ENCODE measurements around the gene RBM44.

Gene RBM44

GRCh38 chr2:237872178-237872887, 73.8 kb downstream of the RBM44 start:
- no peak for DNase-seq (ENCODE audit: low read depth)

DNA sequence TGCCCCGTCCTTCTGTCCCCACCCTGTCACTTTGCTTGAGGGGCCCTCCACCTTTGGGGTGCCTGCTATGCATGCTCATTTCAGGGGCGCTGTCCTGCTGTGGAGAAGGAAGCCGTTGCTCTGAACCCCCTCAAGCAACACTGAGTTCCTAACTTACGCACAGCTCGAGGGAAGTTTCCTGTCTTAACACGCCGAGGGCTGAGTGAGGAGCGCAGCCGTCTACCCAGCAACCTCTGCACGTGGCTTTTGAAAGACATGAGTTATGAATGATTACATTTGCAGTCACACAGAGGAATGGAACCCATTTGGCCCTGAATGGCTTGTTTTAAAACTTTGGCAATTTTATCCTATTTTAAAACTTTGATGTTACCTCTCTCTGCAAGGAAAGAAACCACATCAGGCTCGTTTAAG, 74.8 kb downstream of the RBM44 start:
- no peak for DNase-seq (ENCODE audit: low read depth)

- DNase-seq (ENCODE audit: low read depth): no peak
These were observed 75.4 kb downstream of the RBM44 start for GRCh38 chr2:237873897-237874551.

GRCh38 chr2:237874585-237875161, 76.1 kb downstream of the RBM44 start:
- peak; percentile 57 for DNase-seq (ENCODE audit: low read depth)

DNA sequence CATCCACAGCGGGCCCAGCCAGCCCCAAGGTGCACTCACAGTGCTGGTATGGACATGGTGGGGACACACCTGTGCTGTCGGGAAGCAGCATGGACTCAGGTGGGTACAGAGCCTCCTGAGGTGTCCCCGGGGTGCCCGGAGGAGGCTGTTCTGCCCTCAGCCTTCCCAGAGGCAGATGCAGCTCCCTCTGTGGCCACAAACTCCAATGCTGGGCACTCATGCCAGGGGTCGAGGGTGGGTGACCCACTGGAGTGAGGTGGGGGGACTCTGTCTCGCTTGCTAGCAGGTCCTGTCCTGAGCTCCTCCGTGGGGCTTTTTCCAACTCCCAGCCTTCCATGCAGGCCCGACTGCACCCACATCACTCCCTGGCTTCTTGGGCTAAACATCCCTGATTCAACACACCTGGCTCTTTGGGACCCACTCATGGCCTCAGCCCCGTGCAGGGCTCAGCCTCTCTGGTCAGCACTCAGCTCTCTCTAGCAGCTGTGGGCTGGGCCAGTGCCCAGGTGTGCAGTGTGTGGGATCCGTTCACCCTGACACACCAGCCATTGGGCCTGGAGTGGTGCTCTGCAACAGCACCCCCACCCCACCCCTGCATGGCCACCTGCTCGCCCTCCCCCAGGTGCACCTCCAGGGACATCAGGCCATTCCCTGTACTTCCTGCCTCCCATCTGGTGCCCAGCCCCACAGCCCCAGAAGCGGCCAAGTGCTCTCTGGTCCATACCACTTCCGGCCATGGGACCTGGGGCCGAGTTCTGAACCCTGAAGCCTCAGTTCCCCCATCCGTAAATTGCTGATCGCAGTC, 76.9 kb downstream of the RBM44 start:
- no peak for DNase-seq (ENCODE audit: low read depth)

DNA sequence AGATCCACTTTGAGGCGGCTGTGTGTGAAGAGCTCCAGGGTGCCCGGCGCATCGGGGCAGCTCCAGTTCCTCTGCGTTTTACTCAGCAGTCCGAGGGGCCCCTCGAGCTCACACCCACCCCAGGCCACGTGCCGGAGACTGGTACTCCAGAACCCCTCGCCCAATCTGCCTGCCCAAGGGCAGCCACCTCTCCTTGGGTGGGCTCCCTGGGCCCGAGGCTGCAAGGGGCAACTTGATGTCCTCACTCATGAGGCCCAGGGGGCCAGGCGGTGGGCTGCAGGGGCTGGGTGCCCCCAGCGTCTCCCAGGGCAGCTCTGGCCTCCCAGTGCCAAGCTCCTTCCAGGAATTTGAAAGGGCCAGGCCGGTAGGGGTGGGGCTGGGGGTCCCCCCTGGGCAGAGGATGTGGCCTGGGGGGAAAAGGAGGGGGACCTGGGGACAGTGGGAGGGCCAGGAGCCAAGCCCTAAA, 77.5 kb downstream of the RBM44 start:
- DNase-seq (ENCODE audit: low read depth): no peak

DNA sequence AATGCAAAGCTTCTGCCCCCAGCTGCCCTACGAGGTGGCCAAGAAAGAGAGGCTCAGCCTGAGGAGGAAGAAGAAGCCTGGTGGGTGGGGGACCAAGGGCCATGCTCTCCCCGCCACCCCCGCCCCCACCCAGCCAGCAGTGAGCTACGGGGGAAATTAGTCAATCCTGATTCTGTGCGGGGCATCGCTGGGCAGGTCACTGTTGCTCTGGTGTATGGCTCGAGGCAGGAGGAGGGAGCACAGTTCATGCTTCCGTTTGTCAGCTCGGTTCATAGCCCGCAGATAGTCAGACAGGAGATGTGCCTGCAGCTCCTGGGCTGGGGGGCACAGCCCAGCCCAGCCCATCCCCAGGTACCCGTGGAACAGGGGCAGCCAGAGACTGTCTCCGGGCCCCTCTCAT, 78.0 kb downstream of the RBM44 start:
- DNase-seq (ENCODE audit: low read depth): no peak

- DNase-seq (ENCODE audit: low read depth): no peak
These were observed 78.4 kb downstream of the RBM44 start for GRCh38 chr2:237876951-237877491.

DNA sequence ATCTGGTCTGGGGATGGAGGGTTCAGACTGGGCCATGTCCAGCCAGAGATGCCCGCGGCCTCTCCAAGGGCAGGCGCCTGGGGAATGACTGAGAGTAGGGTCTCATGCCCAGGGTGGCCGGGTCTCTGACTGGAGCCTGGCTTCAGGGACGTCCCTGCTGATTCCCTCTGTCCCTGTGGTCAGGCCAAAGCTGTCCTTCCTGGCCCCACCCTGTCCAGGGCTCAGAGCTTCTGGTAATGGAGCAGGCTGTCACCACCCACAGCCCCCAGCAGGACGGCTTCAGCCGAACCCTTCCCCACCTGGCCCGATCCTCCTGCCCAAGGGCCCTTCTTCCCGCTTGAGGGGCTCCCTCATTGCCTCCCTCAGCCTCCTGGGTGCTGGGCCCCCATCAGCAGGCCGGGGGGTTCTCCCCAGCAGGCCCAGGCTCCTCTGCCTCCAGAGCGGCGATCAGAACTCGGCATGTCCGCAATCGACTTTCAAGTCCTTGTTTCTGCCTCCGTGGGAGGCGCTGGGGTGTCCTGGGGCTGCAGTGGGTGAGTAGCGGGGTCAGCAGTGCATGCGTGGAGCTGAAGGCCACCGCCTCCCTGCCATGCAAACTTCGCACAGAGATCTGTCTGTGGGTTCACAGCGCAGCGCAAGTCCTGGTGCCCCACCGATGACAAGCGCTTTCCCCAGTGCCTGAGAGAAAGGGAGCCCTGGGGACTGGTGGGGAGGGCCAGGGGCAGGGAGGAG, 79.2 kb downstream of the RBM44 start:
- DNase-seq (ENCODE audit: low read depth): no peak

DNA sequence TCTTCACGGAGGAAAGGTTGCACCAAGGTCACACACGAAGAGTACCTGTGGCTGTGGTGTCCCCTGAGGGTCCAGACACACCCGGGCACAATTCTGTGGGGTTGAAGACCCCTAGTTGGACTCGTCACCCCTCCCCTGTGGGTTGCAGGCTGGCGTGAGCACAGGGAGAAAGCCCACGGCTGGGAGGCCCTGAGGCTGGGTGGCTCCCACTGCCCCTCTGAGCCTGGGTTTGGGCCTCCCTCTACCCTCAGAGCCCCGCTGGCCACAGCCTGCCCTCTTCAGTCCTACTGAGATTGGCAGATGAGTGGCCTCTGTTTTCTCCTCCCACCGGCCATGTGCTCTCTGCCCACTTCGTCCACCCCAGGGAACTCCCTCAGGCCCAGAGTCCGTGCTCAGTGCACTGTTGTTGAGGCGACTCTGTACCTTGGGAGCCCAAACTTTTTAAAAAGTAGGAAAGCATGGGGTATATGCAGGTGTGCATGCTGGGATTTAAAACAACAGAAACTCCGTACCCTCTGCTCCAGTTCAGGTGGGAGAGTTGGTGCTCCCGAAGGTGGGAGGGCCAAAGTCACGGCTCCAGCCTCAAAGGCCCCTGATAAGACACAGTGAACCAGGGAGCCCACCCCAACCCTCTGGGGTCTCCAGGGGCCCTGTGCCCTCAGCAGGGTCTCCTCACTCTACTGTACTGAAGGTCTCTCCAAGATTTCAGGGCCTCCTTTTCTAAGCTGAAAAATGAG, 79.9 kb downstream of the RBM44 start:
- no peak for DNase-seq (ENCODE audit: low read depth)

DNA sequence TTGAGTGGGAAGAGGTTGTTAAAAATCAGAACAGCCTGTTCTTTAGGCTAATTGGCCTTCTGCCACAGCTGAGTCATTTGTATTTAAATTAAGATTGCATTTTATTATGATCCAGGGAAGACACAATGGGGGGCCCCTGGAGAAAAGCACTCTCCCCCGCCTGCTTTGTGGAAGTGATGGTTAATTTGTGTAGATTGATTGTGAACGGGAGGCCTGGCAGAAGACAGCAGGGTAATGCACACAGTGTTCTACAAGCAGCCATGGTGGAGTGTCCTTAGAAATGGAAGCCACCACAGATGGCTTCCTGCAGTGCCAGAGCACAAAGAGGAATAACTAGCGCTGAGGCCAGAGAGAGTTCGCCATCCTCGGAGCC, 80.5 kb downstream of the RBM44 start:
- no peak for DNase-seq (ENCODE audit: low read depth)

GRCh38 chr2:237879991-237880560, 81.5 kb downstream of the RBM44 start:
- no peak for DNase-seq (ENCODE audit: low read depth)

DNA sequence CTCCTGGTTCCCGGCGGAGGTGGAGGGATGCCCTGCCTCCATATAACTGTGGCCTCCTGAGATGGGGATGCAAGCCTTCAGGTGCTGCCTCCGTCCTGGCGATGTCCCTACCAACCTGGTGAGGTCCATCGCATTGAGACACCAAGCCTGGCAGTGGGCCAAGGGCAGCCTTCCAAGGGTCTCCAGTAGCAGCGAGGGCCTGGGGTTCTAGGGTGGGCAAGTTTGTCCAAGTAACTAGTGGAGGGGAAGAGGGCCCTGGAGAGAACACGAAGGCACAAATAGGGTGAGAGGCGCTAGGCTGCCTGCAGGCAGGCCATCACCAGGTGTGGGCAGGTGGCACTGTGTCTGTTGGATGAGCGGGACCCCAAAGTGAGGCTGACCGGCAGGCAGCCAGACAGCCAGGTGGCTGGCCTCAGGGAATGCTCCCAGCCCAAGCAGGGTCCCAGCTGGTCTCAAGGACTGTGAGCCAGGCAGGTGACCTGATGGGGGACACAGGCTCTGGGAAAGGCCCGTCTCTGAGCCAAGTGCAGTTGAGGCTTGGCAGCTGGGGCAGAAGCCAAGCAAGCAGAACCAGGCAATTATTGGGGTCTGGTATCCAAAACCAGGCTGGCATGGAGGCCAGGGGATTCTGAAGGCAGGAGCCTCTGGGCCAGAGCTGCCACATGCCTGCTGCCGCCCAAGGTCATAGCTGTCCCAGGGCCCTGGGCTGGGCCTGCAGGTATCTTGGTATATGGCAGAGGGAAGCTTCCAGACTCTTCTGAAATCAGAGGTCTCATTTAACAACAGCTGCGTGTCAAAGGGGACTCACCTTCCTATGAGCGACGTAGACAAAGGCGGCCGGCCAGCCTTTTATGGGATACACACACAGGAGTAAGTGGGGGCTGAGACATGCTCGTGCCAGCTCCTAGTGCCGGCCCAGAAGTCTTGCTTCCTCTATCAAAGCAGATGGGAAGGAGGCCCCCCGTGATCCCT, 84.2 kb downstream of the RBM44 start:
- DNase-seq (ENCODE audit: low read depth): no peak

DNA sequence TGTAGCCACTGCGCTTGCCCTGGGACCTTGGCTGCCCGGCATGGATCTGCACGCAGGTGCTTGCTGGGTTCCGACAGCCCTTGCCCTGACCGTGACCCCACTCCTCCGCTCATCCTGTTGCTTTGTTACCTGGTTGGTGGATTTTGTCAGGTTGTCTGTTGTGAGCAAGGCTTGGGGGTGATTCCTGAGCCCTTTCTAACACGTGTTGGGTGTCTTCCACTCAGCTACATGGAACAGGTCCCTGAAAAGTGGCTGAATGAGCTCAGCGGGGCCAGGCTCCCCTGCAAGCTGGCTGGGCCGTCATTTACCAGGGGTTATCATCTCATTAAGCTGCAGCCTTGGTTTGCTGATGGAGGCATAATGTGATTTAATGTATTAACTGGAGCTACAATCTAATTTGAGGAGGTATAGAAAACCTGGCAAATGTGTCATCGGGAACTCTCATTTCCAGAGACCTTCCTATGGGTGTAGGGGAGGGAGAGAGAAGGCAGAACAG, 85.4 kb downstream of the RBM44 start:
- DNase-seq (ENCODE audit: low read depth): no peak

GRCh38 chr2:237884681-237885080, 86.1 kb downstream of the RBM44 start:
- DNase-seq (ENCODE audit: low read depth): no peak

DNA sequence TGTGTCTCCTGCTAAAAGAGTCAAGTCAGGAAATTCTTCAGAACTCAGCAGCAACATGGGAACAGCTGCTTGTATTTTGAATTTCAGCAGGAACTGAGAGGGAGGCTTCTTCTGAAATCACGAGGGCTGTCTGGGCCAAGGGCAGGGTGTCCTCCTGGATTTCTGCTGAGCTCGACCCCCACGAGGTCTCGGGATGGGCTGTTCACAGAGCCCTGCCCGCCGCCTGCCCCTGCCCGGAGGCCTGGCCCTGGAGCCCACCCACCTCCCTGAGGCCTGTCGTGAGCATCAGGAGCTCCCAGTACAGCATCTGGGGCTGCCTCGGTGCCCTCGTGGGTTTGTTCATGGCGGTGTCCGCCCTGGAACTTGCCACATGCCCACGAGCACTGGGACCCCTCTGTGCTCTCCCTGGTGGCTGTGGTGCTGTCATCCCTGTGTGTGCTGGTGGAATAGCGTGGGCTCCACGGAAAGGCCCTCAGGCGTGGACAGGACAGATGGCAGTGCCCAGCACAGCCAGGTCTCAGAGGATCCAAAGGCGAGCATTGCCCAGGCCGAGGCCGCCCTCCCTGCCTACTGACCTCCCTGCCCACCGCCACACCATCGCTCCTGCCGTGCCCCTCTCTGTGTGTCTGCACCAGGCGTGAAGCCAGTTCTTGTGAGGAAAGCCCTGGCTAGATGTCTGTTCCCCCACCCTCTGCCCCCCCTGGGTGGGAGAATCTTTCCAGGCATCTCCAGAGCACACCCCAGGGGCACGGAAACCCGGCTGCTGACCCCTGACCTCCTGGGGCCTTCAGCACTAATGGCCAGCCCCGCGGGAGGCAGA, 86.7 kb downstream of the RBM44 start:
- no peak for DNase-seq (ENCODE audit: low read depth)

DNA sequence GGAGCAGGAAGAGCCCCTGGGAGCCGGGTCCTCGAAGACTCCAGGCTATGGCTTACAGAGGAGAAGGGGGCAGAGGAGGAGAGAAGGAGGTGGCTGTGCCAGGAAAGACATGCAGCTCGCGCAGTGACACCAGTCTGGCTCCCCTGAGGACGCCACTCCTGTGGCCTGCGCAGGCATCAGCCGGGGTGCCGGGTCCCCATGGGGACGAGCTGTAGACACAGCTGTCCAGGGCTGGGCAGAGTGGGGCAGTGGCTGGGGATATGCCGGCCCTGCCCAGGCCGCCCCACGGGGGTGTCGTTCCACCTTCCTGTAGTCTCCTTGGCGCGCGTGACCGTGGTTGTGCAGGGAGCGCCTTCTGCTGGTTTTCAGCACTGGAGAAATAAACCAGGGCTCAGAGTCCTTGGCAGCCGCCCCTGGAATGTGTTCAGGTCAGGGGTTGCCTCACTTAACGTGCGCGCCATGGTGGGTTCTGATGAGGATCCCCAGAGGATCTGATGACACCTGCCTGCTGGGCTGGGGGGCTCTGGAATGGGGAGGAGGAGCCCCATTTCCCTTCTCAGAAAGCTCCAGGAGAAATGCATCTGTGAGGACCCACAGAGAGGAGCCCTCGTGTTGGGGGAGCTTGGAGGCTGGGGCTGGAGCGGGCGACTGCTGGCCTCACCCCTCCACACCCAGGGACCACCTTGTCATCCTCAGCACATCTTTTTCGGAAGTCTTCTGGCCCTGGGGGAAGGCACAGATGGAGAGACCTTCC, 87.5 kb downstream of the RBM44 start:
- DNase-seq (ENCODE audit: low read depth): no peak
